Endothelial cell of umbilical vein (primary cell): Measurements from ENCODE around the gene LILRA1. TPM values are rescaled to one million over a fixed set of nuclear protein-coding genes. Genes with fewer than 3 reads are reported as not detected.
"Not testable (repeated sequence)": the region's sequence is repeated elsewhere in the genome, so short reads cannot be mapped to it uniquely, and the experiment has no call there.

Source experiments
- BruUV-seq: library from RNA; stranded (reverse); fragments of 400-500 nt; replicated peaks from 2 replicates; lab custom pipeline; 2021; lab: Mats Ljungman, UMichigan
- CTCF ChIA-PET: fragments of 300-600, 350-600 bp; sonication (Branson Sonifier 250); formaldehyde crosslinking; loops from one replicate; lab custom pipeline; 2021; ENCODE audit warnings: antibody characterized with exemption, inconsistent platforms; lab: Charles Lee
- POLR2A ChIA-PET: fragments of 300-600, 350-600 bp; sonication (Branson Sonifier 250); formaldehyde crosslinking; loops from one replicate; lab custom pipeline; 2021; ENCODE audit warnings: antibody characterized with exemption, inconsistent platforms; lab: Charles Lee
- DNase-seq: peaks from one replicate; pipeline ENCODE4 v3.0.0-alpha.2; 2011; ENCODE audit warnings: low read depth, low spot score
- FAIRE-seq: peaks from 2 replicates; lab custom pipeline; 2011; peaks lifted over from hg19 to GRCh38; lab: Jason Lieb, UNC
- H2AFZ ChIP-seq: 2 replicates; pipeline ENCODE4 v1.6.0; 2012; ENCODE audit warnings: low read depth, low read length, control low read depth, inconsistent platforms
- H3K27ac ChIP-seq: 2 replicates; pipeline ENCODE4 v1.5.1; 2011; ENCODE audit warnings: low read depth, mild to moderate bottlenecking, control low read depth, low read length, moderate library complexity; ENCODE audit not compliant: insufficient read depth
- H3K27me3 ChIP-seq, 2 experiments: 2 replicates each; pipeline versions ENCODE4 v1.6.0 to v1.6.1; 2011; ENCODE audit warnings: low read length in 2 of 2, mixed read lengths in 1 of 2; ENCODE audit not compliant: control insufficient read depth in 2 of 2, insufficient read depth in 2 of 2
- H3K36me3 ChIP-seq, 2 experiments: 2 replicates in 1 of 2; 3 replicates in 1 of 2; pipeline ENCODE4 v1.5.1; 2011; ENCODE audit warnings: low read length in 2 of 2, mild to moderate bottlenecking in 1 of 2, moderate library complexity in 1 of 2; ENCODE audit not compliant: control insufficient read depth in 2 of 2, insufficient read depth in 2 of 2; ENCODE audit errors: extremely low read depth in 1 of 2
- H3K4me1 ChIP-seq: 3 replicates; pipeline ENCODE4 v1.5.1; 2011; ENCODE audit warnings: mild to moderate bottlenecking, low read length; ENCODE audit not compliant: control insufficient read depth, insufficient read depth; ENCODE audit errors: extremely low read depth
- H3K4me2 ChIP-seq: 2 replicates; pipeline ENCODE4 v1.6.1; 2011; ENCODE audit warnings: low read length, control low read depth, mixed read lengths; ENCODE audit not compliant: insufficient read depth
- H3K4me3 ChIP-seq, 3 experiments: fragments of 200-600 bp in 1 of 3; sonication (generic), shearing (Covaris generic) in 1 of 3; replicated peaks in 1 of 3; 2 replicates each; pipeline ENCODE4 v1.5.1; 2011 to 2016; ENCODE audit warnings: control low read depth in 3 of 3, low read length in 3 of 3, mild to moderate bottlenecking in 2 of 3, inconsistent platforms in 1 of 3, low read depth in 1 of 3, moderate library complexity in 1 of 3; ENCODE audit not compliant: insufficient read depth in 1 of 3
- H3K79me2 ChIP-seq: 2 replicates; pipeline ENCODE4 v1.6.0; 2012; ENCODE audit warnings: low read length, inconsistent platforms; ENCODE audit not compliant: control insufficient read depth, insufficient read depth
- H3K9ac ChIP-seq: replicated peaks from 2 replicates; pipeline ENCODE3; 2011; ENCODE audit warnings: low read length, control low read depth; ENCODE audit not compliant: insufficient read depth; ENCODE audit errors: extremely low read depth
- H3K9me1 ChIP-seq: replicated peaks from 3 replicates; pipeline ENCODE4 v1.6.0; 2011; ENCODE audit warnings: mild to moderate bottlenecking, low read length; ENCODE audit not compliant: control insufficient read depth, insufficient read depth; ENCODE audit errors: extremely low read depth
- H3K9me3 ChIP-seq: replicated peaks from 2 replicates; pipeline ENCODE4 v1.5.1; 2012; ENCODE audit warnings: low read length, inconsistent platforms; ENCODE audit not compliant: control insufficient read depth, insufficient read depth
- H4K20me1 ChIP-seq: replicated peaks from 2 replicates; pipeline ENCODE3; 2011; ENCODE audit warnings: mild to moderate bottlenecking, low read length; ENCODE audit not compliant: control insufficient read depth, insufficient read depth; ENCODE audit errors: extremely low read depth
- EZH2 ChIP-seq: IDR thresholded peaks from 2 replicates; pipeline ENCODE4 v1.6.1; 2012; ENCODE audit warnings: borderline replicate concordance, low read depth, mild to moderate bottlenecking, moderate library complexity, low read length, inconsistent platforms; ENCODE audit not compliant: severe bottlenecking
- FOS ChIP-seq: IDR thresholded peaks from 2 replicates; pipeline ENCODE4 v1.6.1; 2011; ENCODE audit warnings: mild to moderate bottlenecking, low read length, moderate library complexity, borderline replicate concordance; ENCODE audit not compliant: insufficient read depth
- GATA2 ChIP-seq: IDR thresholded peaks from 2 replicates; pipeline ENCODE4 v1.7.0; 2011; ENCODE audit warnings: low read depth, mild to moderate bottlenecking, moderate library complexity, mixed read lengths, low read length; ENCODE audit not compliant: insufficient read length, insufficient read depth
- JUN ChIP-seq: IDR thresholded peaks from 2 replicates; pipeline ENCODE4 v1.6.1; 2011; ENCODE audit warnings: borderline replicate concordance, low read depth; ENCODE audit not compliant: insufficient read length, insufficient read depth
- MYC ChIP-seq: IDR thresholded peaks from one replicate; pipeline ENCODE4 v1.6.1; 2011; ENCODE audit warnings: mild to moderate bottlenecking, low read depth, low read length
- POLR2A ChIP-seq: IDR thresholded peaks from 2 replicates; pipeline ENCODE4 v1.6.1; 2012; ENCODE audit warnings: low read depth, mild to moderate bottlenecking, control low read depth, low read length
- POLR2AphosphoS5 ChIP-seq: IDR thresholded peaks from 2 replicates; pipeline ENCODE4 v1.6.1; 2012; ENCODE audit warnings: low read depth, mild to moderate bottlenecking, control low read depth, low read length, moderate library complexity; ENCODE audit not compliant: insufficient read depth
- dilution Hi-C: fragments of 300-500 bp; cut with MboI; formaldehyde crosslinking; loops from one replicate; pipeline ENCODE4 v1.15.0; 2019; ENCODE audit warnings: low sequenced_read_pairs; ENCODE audit not compliant: extremely low pct_ligation_motif_present
- intact Hi-C: fragments of 100-400 bp; cut with micrococcal nuclease; formaldehyde crosslinking; loops from one replicate; pipeline ENCODE4 v1.10.0; 2022
- polyA plus RNA-seq, 4 experiments: library from polyadenylated mRNA; depleted of rRNA in 3 of 4; stranded (reverse) in 3 of 4; unstranded in 1 of 4; fragments of >200 nt; gene quantifications; 2 replicates each; pipeline versions ENCODE4 v1.2.1 to v1.2.3, GENCODE V29; 2011 to 2012; ENCODE audit warnings: missing spikeins in 1 of 4
- total RNA-seq: library from RNA; stranded (reverse); gene quantifications from 2 replicates; pipeline ENCODE4 v1.2.3, GENCODE V29; 2021
- TF ChIP-seq, protein P1 (sequence below): IDR thresholded peaks from 2 replicates; pipeline ENCODE4 v1.6.1; 2011; ENCODE audit not compliant: insufficient read depth, insufficient read length
- TF ChIP-seq, protein P2 (sequence below), 2 donors: IDR thresholded peaks; 1 replicate in 1 of 2; 2 replicates in 1 of 2; pipeline ENCODE4 v1.5.1; 2011; ENCODE audit warnings: low read length in 2 of 2, mild to moderate bottlenecking in 2 of 2, moderate library complexity in 2 of 2, control low read depth in 1 of 2, inconsistent platforms in 1 of 2, low read depth in 1 of 2; ENCODE audit not compliant: insufficient read depth in 1 of 2; ENCODE audit errors: extremely low read depth in 1 of 2

LILRA1 gene
- total and polyA plus RNA-seq, 2 donors (not counting 3 experiments of a cell fraction or from before 2014, with no cell fraction given) = not detected

DNA sequence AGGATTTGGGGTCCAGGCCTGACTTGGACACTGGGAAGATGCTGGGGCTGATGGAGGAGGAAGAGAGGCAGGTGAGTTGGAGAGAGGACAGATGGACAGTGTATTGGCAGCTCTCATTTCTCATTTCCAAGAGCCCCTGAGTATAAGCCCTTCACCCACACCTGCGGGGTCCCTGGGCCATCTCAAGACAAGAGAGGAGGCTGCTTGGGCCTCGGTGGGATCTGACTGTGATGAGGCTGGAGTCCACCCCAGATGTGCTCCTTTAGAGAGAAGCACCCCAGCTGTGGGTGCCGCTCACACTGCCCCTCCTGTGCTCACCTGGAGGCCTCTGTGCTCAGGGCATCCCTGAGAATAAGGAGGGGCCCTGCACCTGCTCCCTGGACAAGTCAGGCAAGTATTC, 16.1 kb upstream of the LILRA1 start:
- FAIRE-seq = no peak
- no peak for TF ChIP-seq EZH2
- no peak for TF ChIP-seq POLR2AphosphoS5
- TF ChIP-seq POLR2A = no peak
- TF ChIP-seq, protein P1, sequence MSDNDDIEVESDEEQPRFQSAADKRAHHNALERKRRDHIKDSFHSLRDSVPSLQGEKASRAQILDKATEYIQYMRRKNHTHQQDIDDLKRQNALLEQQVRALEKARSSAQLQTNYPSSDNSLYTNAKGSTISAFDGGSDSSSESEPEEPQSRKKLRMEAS = no peak
- TF ChIP-seq, protein P2, sequence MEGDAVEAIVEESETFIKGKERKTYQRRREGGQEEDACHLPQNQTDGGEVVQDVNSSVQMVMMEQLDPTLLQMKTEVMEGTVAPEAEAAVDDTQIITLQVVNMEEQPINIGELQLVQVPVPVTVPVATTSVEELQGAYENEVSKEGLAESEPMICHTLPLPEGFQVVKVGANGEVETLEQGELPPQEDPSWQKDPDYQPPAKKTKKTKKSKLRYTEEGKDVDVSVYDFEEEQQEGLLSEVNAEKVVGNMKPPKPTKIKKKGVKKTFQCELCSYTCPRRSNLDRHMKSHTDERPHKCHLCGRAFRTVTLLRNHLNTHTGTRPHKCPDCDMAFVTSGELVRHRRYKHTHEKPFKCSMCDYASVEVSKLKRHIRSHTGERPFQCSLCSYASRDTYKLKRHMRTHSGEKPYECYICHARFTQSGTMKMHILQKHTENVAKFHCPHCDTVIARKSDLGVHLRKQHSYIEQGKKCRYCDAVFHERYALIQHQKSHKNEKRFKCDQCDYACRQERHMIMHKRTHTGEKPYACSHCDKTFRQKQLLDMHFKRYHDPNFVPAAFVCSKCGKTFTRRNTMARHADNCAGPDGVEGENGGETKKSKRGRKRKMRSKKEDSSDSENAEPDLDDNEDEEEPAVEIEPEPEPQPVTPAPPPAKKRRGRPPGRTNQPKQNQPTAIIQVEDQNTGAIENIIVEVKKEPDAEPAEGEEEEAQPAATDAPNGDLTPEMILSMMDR (IDR thresholded peaks at IDR 0.05; ENCODE audit: extremely low read depth in 1 of 2, insufficient read depth in 1 of 2, low read depth in 1 of 2, low read length in 2 of 2) = no peak
- no peak for TF ChIP-seq MYC
- no peak for TF ChIP-seq FOS
- TF ChIP-seq JUN = no peak
- no peak for TF ChIP-seq GATA2
- H3K36me3 ChIP-seq = no peaks in the 10 kb centered on the region
- H4K20me1 ChIP-seq = no peaks in the 10 kb centered on the region
- ChIA-PET CTCF (no interaction called here), POLR2A (no interaction called here)
- no peaks in the 10 kb centered on the region for H3K9me1 ChIP-seq
- dilution Hi-C loops = no loop called here
- no TSS peak for BruUV-seq
- H3K4me1 ChIP-seq = no peaks in the 10 kb centered on the region
- no peak overlapping the region for H3K4me2 ChIP-seq
- intact Hi-C loops = no loop called here
- H3K79me2 ChIP-seq = no peaks in the 10 kb centered on the region
- no peak overlapping the region for H3K9ac ChIP-seq
- H2AFZ ChIP-seq = no peak overlapping the region
- H3K9me3 ChIP-seq = no peaks in the 10 kb centered on the region
- no peak overlapping the region for H3K4me3 ChIP-seq
- H3K27ac ChIP-seq = no peak overlapping the region
- no peak for DNase-seq
- H3K27me3 ChIP-seq = no peaks in the 10 kb centered on the region

GRCh38 chr19:54578268-54578667, 15.2 kb upstream of the LILRA1 start:
- FAIRE-seq, H3K36me3 ChIP-seq, H3K9me1 ChIP-seq, H3K27me3 ChIP-seq, dilution Hi-C loops, H3K9ac ChIP-seq, H2AFZ ChIP-seq, H3K4me2 ChIP-seq, intact Hi-C loops, H3K27ac ChIP-seq, H3K4me3 ChIP-seq, H3K79me2 ChIP-seq, DNase-seq, H3K4me1 ChIP-seq, POLR2A ChIA-PET, H4K20me1 ChIP-seq, H3K9me3 ChIP-seq, BruUV-seq, CTCF ChIA-PET: not testable (repeated sequence)
